Kidney (tissue), 2 donors: ENCODE results near the gene LRRC61. TPM values are rescaled to one million over a fixed set of nuclear protein-coding genes. Genes with fewer than 3 reads are reported as not detected.

ENCODE experiments used
- polyA plus RNA-seq: library from polyadenylated mRNA; stranded (reverse); fragments of 350-450 nt; fragmentation: Illumina TruSeq; extraction: RNeasy Lipid Tissue Mini Kit (QIAGEN cat#74804); gene quantifications from one replicate; pipeline ENCODE4 v1.2.3, GENCODE V29; 2014; ENCODE audit warnings: low read depth, low replicate concordance; ENCODE audit not compliant: insufficient read depth
- total RNA-seq: library from RNA; stranded (reverse); fragmentation: NEBNext Ultra II Directional; extraction: Animal tissue kit (Norgen Biotek cat#: 25700); gene quantifications from one replicate; pipeline ENCODE4 v1.2.1, GENCODE V29; 2021
- donor health status: DM: yes; HTN: yes; CAD: no.

LRRC61 gene
- total and polyA plus RNA-seq, 2 donors from 2014 or later: 17.1 to 23.2 TPM

Other genes with a start within 250 kb of the LRRC61 start
- 31.6 TPM for gene ACTR3C, start 190 bp downstream of the LRRC61 start, total RNA-seq
- gene ACTR3C, start 190 bp downstream of the LRRC61 start, polyA plus RNA-seq: 15.8 TPM
- 104 TPM for gene RARRES2, start 18.3 kb downstream of the LRRC61 start, total RNA-seq
- gene RARRES2, start 18.3 kb downstream of the LRRC61 start, polyA plus RNA-seq: 475 TPM
- gene REPIN1, start 45.5 kb downstream of the LRRC61 start, total RNA-seq: 95.8 TPM
- gene REPIN1, start 45.5 kb downstream of the LRRC61 start, polyA plus RNA-seq: 53.7 TPM
- 3.7 TPM for gene ZNF775, start 56.0 kb downstream of the LRRC61 start, total RNA-seq
- gene ZNF775, start 56.0 kb downstream of the LRRC61 start, polyA plus RNA-seq: 5.2 TPM
- gene GIMAP8, start 127.3 kb downstream of the LRRC61 start, total RNA-seq: 24.3 TPM
- 10.2 TPM for gene GIMAP8, start 127.3 kb downstream of the LRRC61 start, polyA plus RNA-seq
- gene GIMAP7, start 191.5 kb downstream of the LRRC61 start, total RNA-seq: 43.6 TPM
- gene GIMAP7, start 191.5 kb downstream of the LRRC61 start, polyA plus RNA-seq: 36.0 TPM
- gene GIMAP4, start 244.0 kb downstream of the LRRC61 start, total RNA-seq: 61.4 TPM
- gene GIMAP4, start 244.0 kb downstream of the LRRC61 start, polyA plus RNA-seq: 28.9 TPM